GM12878 (cell line): ENCODE results near the gene RUFY3. TPM values are rescaled to one million over a fixed set of nuclear protein-coding genes. Genes with fewer than 3 reads are reported as not detected.

Experiments used
- ASH2L ChIP-seq: fragments of 300-600, 200-600 bp; sonication (generic); IDR thresholded peaks from 2 replicates; pipeline ENCODE4 v1.6.1; 2017; ENCODE audit warnings: low read depth, mild to moderate bottlenecking, borderline replicate concordance
- BACH1 ChIP-seq: fragments of 450-650 bp; IDR thresholded peaks from 2 replicates; pipeline ENCODE4 v1.6.1; 2017; ENCODE audit warnings: mild to moderate bottlenecking, borderline replicate concordance
- BRCA1 ChIP-seq: IDR thresholded peaks from 2 replicates; pipeline ENCODE4 v1.6.1; 2011; ENCODE audit warnings: low read depth, low read length, improper control_type of control experiment
- CBX3 ChIP-seq: fragments of 200-600 bp; sonication (generic); IDR thresholded peaks from 2 replicates; pipeline ENCODE4 v1.6.1; 2016; ENCODE audit warnings: low read depth, borderline replicate concordance
- CHD4 ChIP-seq: fragments of 200-600 bp; sonication (generic); IDR thresholded peaks from 2 replicates; pipeline ENCODE4 v1.6.1; 2016; ENCODE audit warnings: mild to moderate bottlenecking
- CREM ChIP-seq: IDR thresholded peaks from 2 replicates; pipeline ENCODE4 v1.6.1; 2014; ENCODE audit warnings: antibody characterized with exemption, low read depth
- ESRRA ChIP-seq: IDR thresholded peaks from 2 replicates; pipeline ENCODE4 v1.6.1; 2012; ENCODE audit warnings: mild to moderate bottlenecking, low read length, improper control_type of control experiment
- MAX ChIP-seq: IDR thresholded peaks from 2 replicates; pipeline ENCODE4 v1.6.1; 2012; ENCODE audit warnings: low read depth, low read length, improper control_type of control experiment
- MTA2 ChIP-seq: fragments of 450-650 bp; IDR thresholded peaks from 2 replicates; pipeline ENCODE4 v1.6.1; 2016; ENCODE audit warnings: low read depth, mild to moderate bottlenecking, moderate library complexity
- MYB ChIP-seq: fragments of 150-350 bp; IDR thresholded peaks from 2 replicates; pipeline ENCODE4 v1.6.1; 2014; ENCODE audit warnings: mild to moderate bottlenecking, low read depth, low read length, borderline replicate concordance
- MYC ChIP-seq: IDR thresholded peaks from 2 replicates; pipeline ENCODE4 v1.6.1; 2011; ENCODE audit warnings: mild to moderate bottlenecking, low read length, moderate library complexity, inconsistent platforms; ENCODE audit not compliant: insufficient read depth, insufficient replicate concordance, insufficient read length, severe bottlenecking
- NFYB ChIP-seq: IDR thresholded peaks from 2 replicates; pipeline ENCODE4 v1.6.1; 2011; ENCODE audit warnings: low read depth, mild to moderate bottlenecking, low read length, improper control_type of control experiment, moderate library complexity; ENCODE audit not compliant: insufficient read depth
- PAX5 ChIP-seq: IDR thresholded peaks from 2 replicates; pipeline ENCODE4 v1.6.1; 2011; ENCODE audit warnings: low read depth, low read length, borderline replicate concordance
- RCOR1 ChIP-seq: conservative IDR thresholded peaks from 2 replicates; pipeline ENCODE4 v1.6.1; 2012; ENCODE audit warnings: low read depth, low read length, improper control_type of control experiment
- SMC3 ChIP-seq: IDR thresholded peaks from 2 replicates; pipeline ENCODE4 v1.6.1; 2011; ENCODE audit warnings: low read length, improper control_type of control experiment, borderline replicate concordance
- WRNIP1 ChIP-seq: IDR thresholded peaks from 2 replicates; pipeline ENCODE4 v1.6.1; 2011; ENCODE audit warnings: low read depth, low read length, improper control_type of control experiment, borderline replicate concordance
- polyA plus RNA-seq, 11 experiments: library from polyadenylated mRNA; depleted of rRNA in 4 of 11; unstranded in 6 of 11; stranded (reverse) in 5 of 11; fragments of >200 nt; fragmentation: Nextera tagmentation in 4 of 11; fragmentation: Illumina TruSeq in 1 of 11; extraction: Ambion mirVana in 4 of 11; extraction: Trizol in 1 of 11; gene quantifications; 1 replicate in 1 of 11; 2 replicates in 10 of 11; pipeline versions ENCODE4 v1.2.1 to v1.2.3, GENCODE V29; 2011 to 2016; ENCODE audit warnings: inconsistent platforms in 2 of 11, missing spikeins in 2 of 11, low read depth in 1 of 11
- total RNA-seq, 4 experiments: library from RNA; depleted of rRNA in 3 of 4; stranded (reverse); fragments of >200 nt in 3 of 4; fragmentation: Illumina TruSeq in 1 of 4; extraction: Trizol in 1 of 4; gene quantifications; 2 replicates each; pipeline versions ENCODE4 v1.2.1 to v1.2.3, GENCODE V29; 2013 to 2021
- TF ChIP-seq, protein P1 (sequence below): IDR thresholded peaks from 2 replicates; pipeline ENCODE4 v1.6.1; 2012; ENCODE audit warnings: mild to moderate bottlenecking, low read depth, low read length
- TF ChIP-seq, protein P2 (sequence below): fragments of 450-650 bp; IDR thresholded peaks from 2 replicates; pipeline ENCODE4 v1.6.1; 2018; ENCODE audit warnings: borderline replicate concordance, mild to moderate bottlenecking; ENCODE audit not compliant: partially characterized antibody
- TF ChIP-seq, protein P3 (sequence below): fragments of 450-650 bp; formaldehyde crosslinking; IDR thresholded peaks from 2 replicates; pipeline ENCODE4 v1.5.0; 2022; ENCODE audit warnings: mild to moderate bottlenecking, missing genetic modification characterization

The RUFY3 gene
- total and polyA plus RNA-seq, 10 of the 15 experiments (the other 5 are each of a cell fraction or from before 2014, with no cell fraction given), result 5.1 to 28.3 (median 13.1) TPM

- TF ChIP-seq, protein P1, sequence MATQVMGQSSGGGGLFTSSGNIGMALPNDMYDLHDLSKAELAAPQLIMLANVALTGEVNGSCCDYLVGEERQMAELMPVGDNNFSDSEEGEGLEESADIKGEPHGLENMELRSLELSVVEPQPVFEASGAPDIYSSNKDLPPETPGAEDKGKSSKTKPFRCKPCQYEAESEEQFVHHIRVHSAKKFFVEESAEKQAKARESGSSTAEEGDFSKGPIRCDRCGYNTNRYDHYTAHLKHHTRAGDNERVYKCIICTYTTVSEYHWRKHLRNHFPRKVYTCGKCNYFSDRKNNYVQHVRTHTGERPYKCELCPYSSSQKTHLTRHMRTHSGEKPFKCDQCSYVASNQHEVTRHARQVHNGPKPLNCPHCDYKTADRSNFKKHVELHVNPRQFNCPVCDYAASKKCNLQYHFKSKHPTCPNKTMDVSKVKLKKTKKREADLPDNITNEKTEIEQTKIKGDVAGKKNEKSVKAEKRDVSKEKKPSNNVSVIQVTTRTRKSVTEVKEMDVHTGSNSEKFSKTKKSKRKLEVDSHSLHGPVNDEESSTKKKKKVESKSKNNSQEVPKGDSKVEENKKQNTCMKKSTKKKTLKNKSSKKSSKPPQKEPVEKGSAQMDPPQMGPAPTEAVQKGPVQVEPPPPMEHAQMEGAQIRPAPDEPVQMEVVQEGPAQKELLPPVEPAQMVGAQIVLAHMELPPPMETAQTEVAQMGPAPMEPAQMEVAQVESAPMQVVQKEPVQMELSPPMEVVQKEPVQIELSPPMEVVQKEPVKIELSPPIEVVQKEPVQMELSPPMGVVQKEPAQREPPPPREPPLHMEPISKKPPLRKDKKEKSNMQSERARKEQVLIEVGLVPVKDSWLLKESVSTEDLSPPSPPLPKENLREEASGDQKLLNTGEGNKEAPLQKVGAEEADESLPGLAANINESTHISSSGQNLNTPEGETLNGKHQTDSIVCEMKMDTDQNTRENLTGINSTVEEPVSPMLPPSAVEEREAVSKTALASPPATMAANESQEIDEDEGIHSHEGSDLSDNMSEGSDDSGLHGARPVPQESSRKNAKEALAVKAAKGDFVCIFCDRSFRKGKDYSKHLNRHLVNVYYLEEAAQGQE, result no peak
- no peak for TF ChIP-seq NFYB
- TF ChIP-seq, protein P2, sequence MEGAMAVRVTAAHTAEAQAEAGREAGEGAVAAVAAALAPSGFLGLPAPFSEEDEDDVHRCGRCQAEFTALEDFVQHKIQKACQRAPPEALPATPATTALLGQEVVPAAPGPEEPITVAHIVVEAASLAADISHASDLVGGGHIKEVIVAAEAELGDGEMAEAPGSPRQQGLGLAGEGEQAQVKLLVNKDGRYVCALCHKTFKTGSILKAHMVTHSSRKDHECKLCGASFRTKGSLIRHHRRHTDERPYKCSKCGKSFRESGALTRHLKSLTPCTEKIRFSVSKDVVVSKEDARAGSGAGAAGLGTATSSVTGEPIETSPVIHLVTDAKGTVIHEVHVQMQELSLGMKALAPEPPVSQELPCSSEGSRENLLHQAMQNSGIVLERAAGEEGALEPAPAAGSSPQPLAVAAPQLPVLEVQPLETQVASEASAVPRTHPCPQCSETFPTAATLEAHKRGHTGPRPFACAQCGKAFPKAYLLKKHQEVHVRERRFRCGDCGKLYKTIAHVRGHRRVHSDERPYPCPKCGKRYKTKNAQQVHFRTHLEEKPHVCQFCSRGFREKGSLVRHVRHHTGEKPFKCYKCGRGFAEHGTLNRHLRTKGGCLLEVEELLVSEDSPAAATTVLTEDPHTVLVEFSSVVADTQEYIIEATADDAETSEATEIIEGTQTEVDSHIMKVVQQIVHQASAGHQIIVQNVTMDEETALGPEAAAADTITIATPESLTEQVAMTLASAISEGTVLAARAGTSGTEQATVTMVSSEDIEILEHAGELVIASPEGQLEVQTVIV, result peak; percentile 51
- TF ChIP-seq SMC3, result peak; percentile 63; the same call in 1 of the 2 replicates
- no peak for TF ChIP-seq BACH1
- no peak for TF ChIP-seq MYC
- no peak for TF ChIP-seq ESRRA
- no peak; the same call in 1 of the 2 replicates for TF ChIP-seq PAX5
- TF ChIP-seq MYB, result no peak
- no peak for TF ChIP-seq BRCA1
- TF ChIP-seq CHD4, result no peak
- no peak for TF ChIP-seq CBX3
- no peak for TF ChIP-seq ASH2L
- TF ChIP-seq WRNIP1, result no peak
- TF ChIP-seq MAX, result peak; percentile 81
- 0 out of 2 replicates have a peak, but pooled peaks have one; percentile 21 for TF ChIP-seq MTA2
- TF ChIP-seq RCOR1, result 0 out of 2 replicates have a peak, but pooled peaks have one; percentile 62
- TF ChIP-seq CREM, result peak; percentile 74; the same call in 1 of the 2 replicates
- TF ChIP-seq, protein P3, sequence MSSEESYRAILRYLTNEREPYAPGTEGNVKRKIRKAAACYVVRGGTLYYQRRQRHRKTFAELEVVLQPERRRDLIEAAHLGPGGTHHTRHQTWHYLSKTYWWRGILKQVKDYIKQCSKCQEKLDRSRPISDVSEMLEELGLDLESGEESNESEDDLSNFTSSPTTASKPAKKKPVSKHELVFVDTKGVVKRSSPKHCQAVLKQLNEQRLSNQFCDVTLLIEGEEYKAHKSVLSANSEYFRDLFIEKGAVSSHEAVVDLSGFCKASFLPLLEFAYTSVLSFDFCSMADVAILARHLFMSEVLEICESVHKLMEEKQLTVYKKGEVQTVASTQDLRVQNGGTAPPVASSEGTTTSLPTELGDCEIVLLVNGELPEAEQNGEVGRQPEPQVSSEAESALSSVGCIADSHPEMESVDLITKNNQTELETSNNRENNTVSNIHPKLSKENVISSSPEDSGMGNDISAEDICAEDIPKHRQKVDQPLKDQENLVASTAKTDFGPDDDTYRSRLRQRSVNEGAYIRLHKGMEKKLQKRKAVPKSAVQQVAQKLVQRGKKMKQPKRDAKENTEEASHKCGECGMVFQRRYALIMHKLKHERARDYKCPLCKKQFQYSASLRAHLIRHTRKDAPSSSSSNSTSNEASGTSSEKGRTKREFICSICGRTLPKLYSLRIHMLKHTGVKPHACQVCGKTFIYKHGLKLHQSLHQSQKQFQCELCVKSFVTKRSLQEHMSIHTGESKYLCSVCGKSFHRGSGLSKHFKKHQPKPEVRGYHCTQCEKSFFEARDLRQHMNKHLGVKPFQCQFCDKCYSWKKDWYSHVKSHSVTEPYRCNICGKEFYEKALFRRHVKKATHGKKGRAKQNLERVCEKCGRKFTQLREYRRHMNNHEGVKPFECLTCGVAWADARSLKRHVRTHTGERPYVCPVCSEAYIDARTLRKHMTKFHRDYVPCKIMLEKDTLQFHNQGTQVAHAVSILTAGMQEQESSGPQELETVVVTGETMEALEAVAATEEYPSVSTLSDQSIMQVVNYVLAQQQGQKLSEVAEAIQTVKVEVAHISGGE (CRISPR knock-in tag), result peak; percentile 91
Measured at GRCh38 chr4:70687821-70688794, 33.7 kb upstream of the RUFY3 start, which contains the start of gene UTP3 (continued).
